ENCODE measurements around the gene DIS3. TPM values are rescaled to one million over a fixed set of nuclear protein-coding genes. Genes with fewer than 3 reads are reported as not detected.

DIS3 gene
- total and polyA plus RNA-seq, 2 of the 13 experiments (the other 11 are each of a cell fraction or from before 2014, with no cell fraction given), result 13.2 to 35.0 TPM

DNA sequence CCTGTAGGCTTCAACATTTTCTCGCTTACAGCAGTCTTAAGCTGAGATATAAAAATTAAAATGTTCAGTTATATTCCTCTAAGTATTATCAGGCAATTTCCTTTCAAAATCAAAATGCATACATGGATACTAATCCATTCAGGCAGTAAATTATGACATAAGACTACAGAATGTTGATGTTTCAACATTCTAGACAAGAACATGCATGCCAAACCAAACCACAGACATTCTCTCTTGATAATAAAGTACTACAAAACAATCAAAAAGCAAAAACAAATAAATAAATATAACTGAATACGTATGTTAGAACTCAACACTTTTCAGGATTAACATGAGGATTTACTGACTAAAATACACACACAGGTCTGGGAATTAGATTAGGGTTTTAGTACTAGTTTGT lies 7.7 kb downstream of the DIS3 start:
- TF ChIP-seq ZNF629 (CRISPR knock-in tag; conservative IDR thresholded peaks at IDR 0.05), result no peak
- TF ChIP-seq, protein P1, sequence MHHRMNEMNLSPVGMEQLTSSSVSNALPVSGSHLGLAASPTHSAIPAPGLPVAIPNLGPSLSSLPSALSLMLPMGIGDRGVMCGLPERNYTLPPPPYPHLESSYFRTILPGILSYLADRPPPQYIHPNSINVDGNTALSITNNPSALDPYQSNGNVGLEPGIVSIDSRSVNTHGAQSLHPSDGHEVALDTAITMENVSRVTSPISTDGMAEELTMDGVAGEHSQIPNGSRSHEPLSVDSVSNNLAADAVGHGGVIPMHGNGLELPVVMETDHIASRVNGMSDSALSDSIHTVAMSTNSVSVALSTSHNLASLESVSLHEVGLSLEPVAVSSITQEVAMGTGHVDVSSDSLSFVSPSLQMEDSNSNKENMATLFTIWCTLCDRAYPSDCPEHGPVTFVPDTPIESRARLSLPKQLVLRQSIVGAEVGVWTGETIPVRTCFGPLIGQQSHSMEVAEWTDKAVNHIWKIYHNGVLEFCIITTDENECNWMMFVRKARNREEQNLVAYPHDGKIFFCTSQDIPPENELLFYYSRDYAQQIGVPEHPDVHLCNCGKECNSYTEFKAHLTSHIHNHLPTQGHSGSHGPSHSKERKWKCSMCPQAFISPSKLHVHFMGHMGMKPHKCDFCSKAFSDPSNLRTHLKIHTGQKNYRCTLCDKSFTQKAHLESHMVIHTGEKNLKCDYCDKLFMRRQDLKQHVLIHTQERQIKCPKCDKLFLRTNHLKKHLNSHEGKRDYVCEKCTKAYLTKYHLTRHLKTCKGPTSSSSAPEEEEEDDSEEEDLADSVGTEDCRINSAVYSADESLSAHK (CRISPR knock-in tag; IDR thresholded peaks at IDR 0.05; ENCODE audit: borderline replicate concordance), result no peak
- no peak for TF ChIP-seq SP5 (CRISPR knock-in tag; IDR thresholded peaks at IDR 0.05; ENCODE audit: borderline replicate concordance, low read depth)
- TF ChIP-seq NFE2L2 (IDR thresholded peaks at IDR 0.05; ENCODE audit: low read length), result no peak
- no peak for TF ChIP-seq MXI1 (IDR thresholded peaks at IDR 0.05; ENCODE audit: borderline replicate concordance, low read depth, low read length)
- TF ChIP-seq, protein P2, sequence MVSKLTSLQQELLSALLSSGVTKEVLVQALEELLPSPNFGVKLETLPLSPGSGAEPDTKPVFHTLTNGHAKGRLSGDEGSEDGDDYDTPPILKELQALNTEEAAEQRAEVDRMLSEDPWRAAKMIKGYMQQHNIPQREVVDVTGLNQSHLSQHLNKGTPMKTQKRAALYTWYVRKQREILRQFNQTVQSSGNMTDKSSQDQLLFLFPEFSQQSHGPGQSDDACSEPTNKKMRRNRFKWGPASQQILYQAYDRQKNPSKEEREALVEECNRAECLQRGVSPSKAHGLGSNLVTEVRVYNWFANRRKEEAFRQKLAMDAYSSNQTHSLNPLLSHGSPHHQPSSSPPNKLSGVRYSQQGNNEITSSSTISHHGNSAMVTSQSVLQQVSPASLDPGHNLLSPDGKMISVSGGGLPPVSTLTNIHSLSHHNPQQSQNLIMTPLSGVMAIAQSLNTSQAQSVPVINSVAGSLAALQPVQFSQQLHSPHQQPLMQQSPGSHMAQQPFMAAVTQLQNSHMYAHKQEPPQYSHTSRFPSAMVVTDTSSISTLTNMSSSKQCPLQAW (CRISPR knock-in tag; IDR thresholded peaks at IDR 0.05), result no peak
- no peak for TF ChIP-seq PCBP2 (optimal IDR thresholded peaks at IDR 0.05; ENCODE audit: low read depth, low read length, poor library complexity, severe bottlenecking)
- no peak for TF ChIP-seq ZNF256 (CRISPR knock-in tag; conservative IDR thresholded peaks at IDR 0.05)
- TF ChIP-seq RXRA (CRISPR knock-in tag; IDR thresholded peaks at IDR 0.05), result no peak
- no peak for TF ChIP-seq MEIS2 (CRISPR knock-in tag; IDR thresholded peaks at IDR 0.05)
- TF ChIP-seq KLF9 (CRISPR knock-in tag; IDR thresholded peaks at IDR 0.05; ENCODE audit: low read depth), result no peak
- in situ Hi-C loops (cut with HindIII; ENCODE audit: extremely low pct_ligation_motif_present, low pct_unique_long_range_greater_than_20kb), result no loop called here

More for the DNA sequence above, 7.7 kb downstream of the DIS3 start:
- H3K4me3 ChIP-seq (replicated peaks in 1 of 3; ENCODE audit: insufficient read depth in 1 of 3, low read depth in 2 of 3, low read length in 3 of 3), result no peak overlapping the region
- no peak overlapping the region for H3K4me2 ChIP-seq (ENCODE audit: low read depth, low read length)
- WGBS (ENCODE audit: low lambda C conversion rate), result 96% methylated on average over 2 of the region's 2 CpGs
- peaks cover 9 to 84% of the 10 kb centered on the region in 2 experiments for H3K36me3 ChIP-seq (replicated peaks in 1 of 2; ENCODE audit: control insufficient read depth in 1 of 2, insufficient read depth in 2 of 2, low read length in 2 of 2)
- POLR2A ChIA-PET, result no interaction called here
- BruUV-seq (replicated peaks), result no TSS peak
- FAIRE-seq (no peak), DNase-seq (ENCODE audit: low spot score) (no peak), ATAC-seq (no peak)
- CTCF ChIA-PET (ENCODE audit: low intra/inter-chr PET ratio, low total read pairs), result no interaction called here
- H3K9me3 ChIP-seq (ENCODE audit: low read length), result no peaks in the 10 kb centered on the region
- H3K9ac ChIP-seq (ENCODE audit: insufficient read depth, low read depth, low read length), result no peak overlapping the region
- no peaks in the 10 kb centered on the region for H3K27me3 ChIP-seq (ENCODE audit: control insufficient read depth in 1 of 2, insufficient read depth in 2 of 2, low read length in 2 of 2)
- no peak overlapping the region for H2AFZ ChIP-seq (ENCODE audit: low read length)
- peaks cover 5% of the 10 kb centered on the region for H3K79me2 ChIP-seq (ENCODE audit: insufficient read depth, low read length)
- H3K27ac ChIP-seq (ENCODE audit: extremely low read length, insufficient read depth, low read length), result no peak overlapping the region
- intact Hi-C loops (cut with micrococcal nuclease; ENCODE audit: unreplicated experiment), result no loop called here
- no peaks in the 10 kb centered on the region for H4K20me1 ChIP-seq (ENCODE audit: insufficient read depth, low read length)
- H3K4me1 ChIP-seq (ENCODE audit: insufficient read depth, low read length), result peaks cover 1% of the 10 kb centered on the region

Data from HepG2 (cell line).